ENCODE measurements around the gene DNAJB13. TPM values are rescaled to one million over a fixed set of nuclear protein-coding genes. Genes with fewer than 3 reads are reported as not detected.

DNAJB13 gene
- total RNA-seq, 6 experiments from 2014 or later: not detected

DNA sequence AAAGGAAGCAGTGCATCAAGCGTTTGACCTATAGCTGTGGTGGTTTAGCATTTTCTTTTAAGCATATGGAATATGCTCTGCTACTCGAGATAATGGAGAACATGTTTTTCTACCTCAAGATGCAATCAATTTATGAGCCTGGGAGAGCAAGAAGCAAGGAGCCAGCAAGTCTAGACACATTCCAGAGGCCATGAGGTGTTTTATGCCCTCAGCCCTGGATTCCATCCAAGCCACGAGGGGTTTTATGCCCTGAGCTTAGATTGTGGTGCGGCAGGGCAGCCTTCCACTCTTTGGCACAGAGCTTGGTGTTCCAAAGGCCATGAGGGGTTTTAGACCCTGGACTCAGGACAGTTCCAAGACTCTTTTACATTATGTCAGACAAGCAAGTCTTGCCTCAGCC lies 11.7 kb upstream of the DNAJB13 start:
- Histone ChIP-seq H3K27me3 (no peaks in the 10 kb centered on the region), H3K27ac (no peak overlapping the region), H3K4me1 (no peaks in the 10 kb centered on the region), H3K9me3 (no peaks in the 10 kb centered on the region), H3K4me3 (no peak overlapping the region), H3K36me3 (peaks cover 0 to 3% (median 0%) of the 10 kb centered on the region in 4 donors)
- intact Hi-C loops (cut with DNase I): no loop called here
- TF ChIP-seq, protein P1, sequence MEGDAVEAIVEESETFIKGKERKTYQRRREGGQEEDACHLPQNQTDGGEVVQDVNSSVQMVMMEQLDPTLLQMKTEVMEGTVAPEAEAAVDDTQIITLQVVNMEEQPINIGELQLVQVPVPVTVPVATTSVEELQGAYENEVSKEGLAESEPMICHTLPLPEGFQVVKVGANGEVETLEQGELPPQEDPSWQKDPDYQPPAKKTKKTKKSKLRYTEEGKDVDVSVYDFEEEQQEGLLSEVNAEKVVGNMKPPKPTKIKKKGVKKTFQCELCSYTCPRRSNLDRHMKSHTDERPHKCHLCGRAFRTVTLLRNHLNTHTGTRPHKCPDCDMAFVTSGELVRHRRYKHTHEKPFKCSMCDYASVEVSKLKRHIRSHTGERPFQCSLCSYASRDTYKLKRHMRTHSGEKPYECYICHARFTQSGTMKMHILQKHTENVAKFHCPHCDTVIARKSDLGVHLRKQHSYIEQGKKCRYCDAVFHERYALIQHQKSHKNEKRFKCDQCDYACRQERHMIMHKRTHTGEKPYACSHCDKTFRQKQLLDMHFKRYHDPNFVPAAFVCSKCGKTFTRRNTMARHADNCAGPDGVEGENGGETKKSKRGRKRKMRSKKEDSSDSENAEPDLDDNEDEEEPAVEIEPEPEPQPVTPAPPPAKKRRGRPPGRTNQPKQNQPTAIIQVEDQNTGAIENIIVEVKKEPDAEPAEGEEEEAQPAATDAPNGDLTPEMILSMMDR (IDR thresholded peaks at IDR 0.05): no peak
- no peak for TF ChIP-seq POLR2A (IDR thresholded peaks at IDR 0.05)
- WGBS (ENCODE audit: insufficient coverage, low coverage, low lambda C conversion rate, missing lambda C conversion rate): 67% methylated on average over 2 of the region's 4 CpGs
- ATAC-seq (no peak), DNase-seq (no peak)

DNA sequence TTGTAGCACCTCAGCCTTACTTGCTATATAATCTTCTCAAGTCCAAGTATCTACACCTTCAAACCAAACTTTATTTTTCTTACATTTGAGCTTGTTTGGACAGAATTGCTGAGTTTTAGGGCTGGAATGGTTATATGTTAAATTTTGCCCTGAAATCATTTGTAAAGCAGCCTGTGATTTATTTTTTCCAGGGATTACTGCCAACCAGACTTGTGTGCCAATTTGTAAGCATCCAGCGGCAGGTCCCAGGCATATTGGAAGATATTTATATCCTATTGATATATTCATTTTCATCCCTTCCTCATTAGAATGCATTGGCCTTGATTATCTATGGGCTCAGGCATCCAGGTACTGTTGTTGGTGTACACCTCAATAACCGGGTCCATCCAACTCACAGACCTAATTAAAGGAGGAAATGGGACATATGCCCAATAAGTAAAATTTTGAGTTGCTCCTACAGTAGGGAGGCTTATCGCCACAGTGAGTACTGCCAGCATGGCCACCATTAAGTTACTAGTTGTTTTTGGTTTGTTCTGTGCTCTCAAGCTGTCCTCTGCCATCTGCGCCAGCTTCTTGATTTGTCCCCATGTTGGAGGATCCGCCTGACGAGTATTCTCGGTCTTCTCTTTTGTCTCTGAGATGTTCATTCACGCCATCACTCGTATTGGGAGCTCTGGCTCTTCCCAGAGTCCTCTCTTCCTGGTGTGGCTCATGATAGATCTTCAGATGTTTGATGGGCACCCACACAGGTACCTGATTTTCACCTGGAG lies 9.8 kb upstream of the DNAJB13 start:
- 100% methylated on average over 6 of the region's 9 CpGs for WGBS (ENCODE audit: insufficient coverage, low coverage, low lambda C conversion rate, missing lambda C conversion rate)
- ATAC-seq (no peak), DNase-seq (no peak)
- H3K4me3 ChIP-seq: no peak overlapping the region
- no peak for TF ChIP-seq POLR2A (IDR thresholded peaks at IDR 0.05)
- TF ChIP-seq, protein P1 (IDR thresholded peaks at IDR 0.05): no peak
- no peak overlapping the region for H3K27ac ChIP-seq
- intact Hi-C loops (cut with DNase I): no loop called here
- H3K27me3 ChIP-seq: no peaks in the 10 kb centered on the region
- H3K4me1 ChIP-seq: no peaks in the 10 kb centered on the region
- no peaks in the 10 kb centered on the region for H3K9me3 ChIP-seq
- no peaks in the 10 kb centered on the region for H3K36me3 ChIP-seq

DNA sequence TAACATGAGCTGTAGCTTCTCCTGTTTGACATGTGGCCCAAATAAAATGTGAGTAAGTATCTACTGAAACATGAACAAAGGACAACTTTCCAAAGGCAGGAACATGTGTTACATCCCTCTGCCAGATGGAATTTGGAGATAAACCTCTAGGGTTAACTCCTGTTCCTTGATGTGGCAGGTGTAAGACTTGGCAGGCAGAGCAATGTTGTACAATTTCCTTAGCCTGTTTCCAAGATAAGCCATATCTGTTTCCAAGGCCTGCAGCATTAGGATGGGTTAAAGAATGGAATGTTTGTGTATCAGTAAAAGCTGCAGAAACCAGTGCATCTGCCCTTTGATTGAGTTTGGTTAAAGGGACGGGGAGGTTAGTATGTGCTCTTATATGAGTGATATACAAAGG lies 8.8 kb upstream of the DNAJB13 start:
- Histone ChIP-seq H3K36me3 (no peaks in the 10 kb centered on the region), H3K27ac (no peak overlapping the region), H3K9me3 (no peaks in the 10 kb centered on the region), H3K27me3 (no peaks in the 10 kb centered on the region), H3K4me3 (no peak overlapping the region), H3K4me1 (no peaks in the 10 kb centered on the region)
- intact Hi-C loops (cut with DNase I): no loop called here
- WGBS (ENCODE audit: insufficient coverage, low coverage, low lambda C conversion rate, missing lambda C conversion rate): 67% methylated on average over 1 of the region's 1 CpG
- ATAC-seq (no peak), DNase-seq (no peak)
- TF ChIP-seq, protein P1 (IDR thresholded peaks at IDR 0.05): no peak
- no peak for TF ChIP-seq POLR2A (IDR thresholded peaks at IDR 0.05)

- Histone ChIP-seq H3K9me3 (no peaks in the 10 kb centered on the region), H3K27me3 (no peaks in the 10 kb centered on the region), H3K4me3 (no peak overlapping the region), H3K36me3 (no peaks in the 10 kb centered on the region), H3K4me1 (no peaks in the 10 kb centered on the region), H3K27ac (no peak overlapping the region)
- ATAC-seq (no peak), DNase-seq (no peak)
- TF ChIP-seq, protein P1 (IDR thresholded peaks at IDR 0.05): no peak
- no peak for TF ChIP-seq POLR2A (IDR thresholded peaks at IDR 0.05)
- 69% methylated on average over 6 of the region's 6 CpGs for WGBS (ENCODE audit: insufficient coverage, low coverage, low lambda C conversion rate, missing lambda C conversion rate)
- intact Hi-C loops (cut with DNase I): no loop called here
These were observed 6.7 kb upstream of the DNAJB13 start for GRCh38 chr11:73944085-73944484.

All from right lobe of liver (tissue), 6 donors.